ENCODE results near the gene SH3RF3. TPM values are rescaled to one million over a fixed set of nuclear protein-coding genes. Genes with fewer than 3 reads are reported as not detected.

SH3RF3 gene
- total RNA-seq, 4 donors from 2014 or later, result 5.3 to 10.0 (median 8.0) TPM

- TF ChIP-seq CTCF (IDR thresholded peaks at IDR 0.05; ENCODE audit: low read depth), result no peak
These were observed 334.2 kb downstream of the SH3RF3 start for GRCh38 chr2:109463236-109463635.

DNA sequence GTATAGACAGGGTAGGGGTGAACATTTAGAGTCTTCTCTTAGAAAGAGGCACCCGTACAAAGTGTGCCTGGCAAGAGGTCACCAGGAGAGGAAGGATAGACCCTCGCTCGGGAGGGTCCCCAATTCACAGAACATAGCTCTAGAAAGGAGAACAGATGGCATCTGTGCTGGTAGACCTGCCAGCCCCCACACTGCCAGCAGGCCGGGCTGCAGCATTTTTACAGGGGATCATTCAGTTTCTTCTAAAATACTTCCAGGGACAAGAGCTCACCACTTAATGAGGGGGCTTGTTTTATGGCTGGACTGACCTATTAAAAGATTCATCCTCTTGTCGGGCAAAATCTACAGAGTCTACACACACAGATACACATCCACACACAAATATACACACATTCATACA is 334.9 kb downstream of the SH3RF3 start:
- TF ChIP-seq CTCF (IDR thresholded peaks at IDR 0.05; ENCODE audit: low read depth), result no peak

DNA sequence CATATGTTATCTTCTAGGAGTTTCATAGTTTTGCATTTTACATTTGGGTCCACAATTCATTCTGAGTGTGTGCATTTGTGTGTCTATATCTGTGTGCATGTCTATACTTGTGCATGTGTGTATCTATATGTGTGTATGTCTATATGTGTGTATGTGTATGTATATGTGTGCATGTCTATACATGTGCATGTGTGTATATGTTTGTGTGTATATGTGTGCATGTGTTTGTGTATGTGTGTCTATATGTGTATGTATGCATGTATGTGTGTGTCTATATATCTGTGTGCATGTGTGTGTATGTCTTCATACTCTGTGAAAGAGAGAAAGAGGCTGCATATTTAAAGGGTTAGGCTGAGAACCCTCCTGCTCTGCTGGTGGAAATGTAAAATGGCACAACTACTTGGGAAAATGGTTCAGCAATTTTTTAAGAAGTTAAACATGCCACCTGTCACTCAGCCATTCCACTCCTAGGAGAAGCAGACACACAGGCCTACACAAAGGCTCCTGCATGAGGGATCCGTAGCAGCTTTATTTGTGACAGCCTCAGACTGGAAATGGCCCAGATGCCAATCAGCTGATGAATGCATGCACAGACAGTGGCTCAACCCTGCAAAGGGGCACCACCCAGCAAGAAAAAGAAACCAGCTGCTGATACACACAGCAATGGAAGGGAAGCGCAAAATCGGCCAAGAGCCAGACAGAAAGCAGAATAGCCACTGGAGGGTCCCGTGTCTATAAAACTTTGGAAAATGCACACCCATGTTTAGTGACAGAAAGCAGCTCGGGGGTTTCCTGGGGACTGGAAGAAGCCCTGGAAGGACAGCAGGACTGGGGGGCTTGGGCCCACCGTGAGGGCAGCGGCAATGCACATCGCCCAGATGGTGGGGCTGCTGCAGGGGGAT is 337.9 kb downstream of the SH3RF3 start:
- no peak for TF ChIP-seq CTCF (IDR thresholded peaks at IDR 0.05; ENCODE audit: low read depth)

DNA sequence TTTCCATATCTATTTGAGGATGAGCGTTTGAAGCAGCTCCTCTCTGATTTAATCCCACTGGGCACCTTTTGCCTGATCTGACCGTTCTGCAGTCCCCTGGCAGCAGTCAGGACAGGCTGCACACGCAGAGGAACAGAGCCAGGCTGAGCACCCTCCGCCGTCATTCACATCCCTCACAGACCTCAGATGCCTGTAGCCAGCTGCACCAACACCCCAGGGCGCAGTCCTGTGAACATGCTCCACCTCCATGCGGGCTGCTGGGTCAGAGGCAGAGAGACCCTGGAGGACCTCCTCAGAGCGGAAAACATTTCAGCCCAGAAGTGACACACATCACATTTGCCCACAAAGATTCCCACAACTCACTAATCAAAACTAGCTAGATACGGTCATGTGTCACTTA is 338.7 kb downstream of the SH3RF3 start:
- no peak for TF ChIP-seq CTCF (IDR thresholded peaks at IDR 0.05; ENCODE audit: low read depth)

DNA sequence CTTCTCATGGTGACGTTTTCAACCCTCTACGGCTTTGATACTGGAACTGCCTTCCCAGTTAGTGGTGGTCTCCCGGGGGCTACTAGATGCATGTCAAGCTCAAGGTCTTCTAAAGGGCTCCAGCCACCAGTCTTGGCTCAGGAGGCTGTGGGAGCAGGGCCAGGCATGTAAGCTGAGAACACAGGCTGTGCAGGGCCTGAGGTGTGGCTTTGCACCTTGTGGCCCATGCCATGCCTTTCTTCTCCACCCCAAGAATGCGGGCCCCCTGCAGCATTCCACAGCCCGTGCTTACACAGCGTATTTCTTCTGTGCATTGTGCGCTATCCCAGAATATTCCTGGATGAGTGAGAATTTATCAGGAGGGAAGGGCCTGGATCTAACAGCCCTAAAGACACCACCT is 339.9 kb downstream of the SH3RF3 start:
- TF ChIP-seq CTCF (IDR thresholded peaks at IDR 0.05; ENCODE audit: low read depth), result no peak

- TF ChIP-seq CTCF (IDR thresholded peaks at IDR 0.05; ENCODE audit: low read depth), result no peak
These were observed 342.7 kb downstream of the SH3RF3 start for GRCh38 chr2:109471658-109472057.

- TF ChIP-seq CTCF (IDR thresholded peaks at IDR 0.05; ENCODE audit: low read depth), result no peak
These were observed 343.4 kb downstream of the SH3RF3 start for GRCh38 chr2:109472331-109472959.
